Measurements from ENCODE around the gene KMT2B.
A peak's percentile ranks its signal among the peaks of the same experiment; 100 is the strongest.

KMT2B gene

DNA sequence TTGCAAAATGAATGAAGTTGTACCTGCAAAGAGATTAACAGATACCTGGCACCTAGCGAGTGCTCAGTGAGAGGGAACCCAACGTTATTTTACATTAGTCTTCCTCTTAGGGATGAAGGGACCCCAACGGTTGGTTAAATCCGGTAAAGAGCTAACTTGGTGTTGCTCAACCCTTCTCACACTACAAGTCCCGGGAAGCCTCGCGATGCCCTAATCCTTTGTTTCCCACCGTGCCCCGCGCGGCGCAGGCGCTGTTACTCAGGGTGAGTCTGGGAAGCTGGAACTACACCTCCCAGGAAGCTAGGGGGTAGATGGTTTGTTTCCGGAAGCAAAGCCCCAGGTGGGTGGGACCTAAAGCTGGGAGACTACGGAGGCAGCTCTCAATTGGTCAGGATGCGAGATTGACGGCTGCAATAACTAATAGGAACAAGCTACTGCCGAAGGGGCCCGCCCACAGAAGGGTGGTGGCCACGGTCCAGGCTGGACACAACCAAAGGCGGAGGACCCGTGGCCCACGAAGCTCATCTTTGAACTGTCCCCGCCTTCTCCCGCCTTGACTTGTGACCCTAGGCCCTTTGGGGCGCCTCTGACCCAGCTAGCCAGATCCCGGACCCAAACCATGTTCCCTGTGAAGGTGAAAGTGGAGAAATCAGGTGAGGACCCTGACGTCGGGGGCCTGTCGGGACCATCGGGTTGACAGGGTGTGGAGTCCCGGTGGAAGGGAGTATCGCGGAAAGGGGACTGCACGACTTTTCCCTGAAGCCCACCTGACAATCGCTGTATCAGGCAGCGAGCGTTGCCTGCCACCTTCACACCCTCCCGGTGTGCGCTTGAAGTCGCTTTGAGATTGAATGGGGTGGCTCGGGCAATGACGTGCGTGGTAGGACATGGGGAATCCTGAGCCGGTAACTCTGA, 30.6 kb downstream of the KMT2B start, which contains the start of gene LIN37:
LIN37 (plus strand) TSS at position 471 of the 915 bp plus-strand sequence; CDS start at position 620, 149 bp downstream.
- H3K27me3 Mint-ChIP-seq: no peaks in the 10 kb centered on the region
- H3K27ac Mint-ChIP-seq: peak within 1 kb of the TSS; percentile 86
- no peaks in the 10 kb centered on the region for H3K9me3 Mint-ChIP-seq
- peaks cover 64% of the 10 kb centered on the region for H3K4me1 Mint-ChIP-seq (ENCODE audit: low read depth)
- intact Hi-C loops (cut with micrococcal nuclease): loop anchor here (1.0 to 10.0 kb wide), 6 partner anchors 10 to 304 kb away; partner anchors contain the start of genes COX6B1, ETV2, HCST and NFKBID
- peaks cover 71% of the 10 kb centered on the region for H3K36me3 Mint-ChIP-seq (ENCODE audit: low read depth)
- H3K4me3 Mint-ChIP-seq: peak within 1 kb of the TSS; percentile 92

- H3K27ac Mint-ChIP-seq: peak overlapping the region; percentile 86
- intact Hi-C loops (cut with micrococcal nuclease): no loop called here
- H3K27me3 Mint-ChIP-seq: peaks cover 11% of the 10 kb centered on the region
- H3K9me3 Mint-ChIP-seq: no peaks in the 10 kb centered on the region
- H3K36me3 Mint-ChIP-seq (ENCODE audit: low read depth): peaks cover 73% of the 10 kb centered on the region
- H3K4me1 Mint-ChIP-seq (ENCODE audit: low read depth): peaks cover 58% of the 10 kb centered on the region
- H3K4me3 Mint-ChIP-seq: no peak overlapping the region
Observed at GRCh38 chr19:35750167-35750566, 32.4 kb downstream of the KMT2B start.

DNA sequence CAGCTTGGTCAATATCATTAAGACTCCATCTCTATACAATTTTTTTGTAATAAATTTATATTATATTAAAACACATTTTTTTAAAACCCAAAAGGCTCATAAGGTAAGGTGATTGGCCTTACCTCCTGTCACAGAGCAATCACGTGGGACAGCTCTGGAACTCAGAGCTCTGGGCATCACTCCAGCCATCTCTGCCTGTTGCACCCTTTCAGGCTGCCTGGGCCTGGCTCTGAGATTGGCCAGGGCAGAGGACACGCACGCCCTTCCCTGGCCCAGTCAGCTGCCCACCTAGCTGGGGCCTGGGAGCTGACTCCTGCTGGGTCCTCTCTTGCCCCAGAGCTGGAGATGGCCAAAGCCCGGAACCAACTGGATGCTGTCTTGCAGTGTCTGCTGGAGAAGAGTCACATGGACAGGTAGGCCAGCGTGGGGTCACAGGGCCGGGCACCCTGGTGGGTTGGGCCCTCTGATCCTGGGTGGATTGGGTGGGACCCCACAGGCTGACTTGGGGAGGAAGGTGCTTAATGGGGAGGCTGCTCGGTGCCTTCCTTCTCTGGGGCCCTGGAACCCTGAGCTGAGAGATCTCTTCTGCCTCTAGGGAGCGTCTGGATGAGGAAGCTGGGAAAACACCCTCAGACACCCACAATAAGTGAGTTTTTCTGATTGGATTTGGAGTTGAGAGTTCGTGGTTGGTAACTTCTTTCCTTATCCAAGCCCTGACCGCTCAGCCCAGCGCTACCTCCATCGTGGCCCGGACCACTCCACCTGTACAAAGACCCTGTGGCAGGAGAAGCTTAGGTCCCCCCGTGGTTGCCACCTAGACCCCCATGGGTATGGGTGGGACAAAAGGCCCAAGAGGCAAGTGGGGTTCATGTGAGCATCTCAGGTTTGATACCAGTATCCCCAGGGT, 34.3 kb downstream of the KMT2B start:
- no peak overlapping the region for H3K27ac Mint-ChIP-seq
- H3K4me3 Mint-ChIP-seq: no peak overlapping the region
- H3K4me1 Mint-ChIP-seq (ENCODE audit: low read depth): peaks cover 58% of the 10 kb centered on the region
- H3K36me3 Mint-ChIP-seq (ENCODE audit: low read depth): peaks cover 65% of the 10 kb centered on the region
- intact Hi-C loops (cut with micrococcal nuclease): no loop called here
- peaks cover 29% of the 10 kb centered on the region for H3K27me3 Mint-ChIP-seq
- H3K9me3 Mint-ChIP-seq: no peaks in the 10 kb centered on the region

GRCh38 chr19:35752746-35753350, 35.0 kb downstream of the KMT2B start:
- Mint-ChIP-seq H3K36me3 (ENCODE audit: low read depth) (peaks cover 64% of the 10 kb centered on the region), H3K4me1 (ENCODE audit: low read depth) (peaks cover 60% of the 10 kb centered on the region), H3K27me3 (peaks cover 30% of the 10 kb centered on the region), H3K4me3 (no peak overlapping the region), H3K9me3 (no peaks in the 10 kb centered on the region), H3K27ac (no peak overlapping the region)
- intact Hi-C loops (cut with micrococcal nuclease): no loop called here

DNA sequence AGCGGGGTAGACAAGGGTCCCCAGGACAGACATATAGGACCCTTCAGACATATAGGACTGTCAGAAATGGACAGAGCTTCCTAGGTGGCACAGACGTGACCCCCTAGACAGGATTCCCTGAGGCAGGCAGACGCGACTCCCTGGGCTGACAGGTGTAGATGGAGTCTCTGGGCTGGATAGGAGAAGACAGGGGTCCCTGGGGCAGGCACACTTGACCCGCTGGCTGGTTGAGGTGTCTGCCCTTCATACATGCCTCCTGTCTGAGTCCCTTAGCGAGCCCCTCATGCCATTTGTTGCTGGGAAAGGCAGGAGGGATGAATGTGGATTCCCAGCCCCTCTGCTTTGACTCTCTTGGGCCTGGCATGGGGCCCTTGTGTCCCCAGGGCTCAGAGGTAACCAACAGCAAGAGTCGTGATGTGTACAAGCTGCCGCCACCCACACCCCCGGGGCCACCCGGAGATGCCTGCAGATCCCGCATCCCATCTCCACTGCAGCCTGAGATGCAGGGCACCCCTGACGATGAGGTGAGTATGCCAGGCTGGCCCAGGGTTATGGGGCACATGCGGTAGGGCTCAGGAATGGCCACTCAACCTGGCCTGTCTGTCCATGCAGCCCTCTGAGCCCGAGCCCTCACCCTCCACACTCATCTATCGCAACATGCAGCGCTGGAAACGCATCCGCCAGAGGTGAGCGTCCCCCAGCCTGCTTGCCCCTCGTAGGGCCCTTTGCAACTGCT, 36.0 kb downstream of the KMT2B start:
- H3K27ac Mint-ChIP-seq: no peak overlapping the region
- peaks cover 63% of the 10 kb centered on the region for H3K36me3 Mint-ChIP-seq (ENCODE audit: low read depth)
- H3K27me3 Mint-ChIP-seq: peaks cover 30% of the 10 kb centered on the region
- intact Hi-C loops (cut with micrococcal nuclease): no loop called here
- H3K4me3 Mint-ChIP-seq: no peak overlapping the region
- H3K4me1 Mint-ChIP-seq (ENCODE audit: low read depth): peaks cover 57% of the 10 kb centered on the region
- no peaks in the 10 kb centered on the region for H3K9me3 Mint-ChIP-seq

DNA sequence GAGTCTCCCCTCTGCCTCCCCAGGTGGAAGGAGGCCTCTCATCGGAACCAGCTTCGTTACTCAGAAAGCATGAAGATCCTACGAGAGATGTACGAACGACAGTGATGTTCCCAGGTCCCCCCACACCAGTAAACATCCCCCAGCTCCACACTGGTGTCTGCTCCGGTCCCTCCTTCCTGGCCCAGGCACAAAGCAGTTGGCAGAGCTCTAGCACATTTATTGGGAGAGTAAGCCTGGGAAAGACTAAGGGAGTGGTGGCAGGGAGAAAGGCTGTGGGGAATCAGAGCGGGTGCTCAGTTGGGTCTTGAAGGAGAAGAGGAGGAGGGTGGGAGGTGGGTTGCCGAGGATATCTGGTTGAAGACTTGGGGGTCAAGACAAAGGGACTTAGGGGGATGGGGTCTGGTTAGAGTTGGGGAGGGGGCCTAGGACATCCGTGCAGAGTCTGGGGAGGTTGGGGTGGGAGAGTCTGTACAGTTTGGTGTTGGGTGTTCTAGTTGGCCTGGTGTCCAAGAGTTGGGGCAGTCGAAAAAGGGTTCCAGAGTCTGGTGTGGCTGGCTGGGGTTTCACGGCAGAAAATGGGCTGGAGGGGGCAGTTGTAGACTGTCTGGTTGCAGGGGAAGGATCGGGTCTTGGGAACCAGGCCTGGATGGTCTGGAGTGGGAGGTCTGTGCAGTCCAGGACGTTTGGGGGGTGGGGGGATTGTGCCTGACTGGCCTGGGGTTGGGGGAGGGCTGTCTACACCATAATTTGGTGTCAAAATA, 36.7 kb downstream of the KMT2B start:
- peak overlapping the region; percentile 51 for H3K4me3 Mint-ChIP-seq
- H3K27me3 Mint-ChIP-seq: peaks cover 30% of the 10 kb centered on the region
- H3K36me3 Mint-ChIP-seq (ENCODE audit: low read depth): peaks cover 68% of the 10 kb centered on the region
- H3K9me3 Mint-ChIP-seq: no peaks in the 10 kb centered on the region
- H3K4me1 Mint-ChIP-seq (ENCODE audit: low read depth): peaks cover 57% of the 10 kb centered on the region
- H3K27ac Mint-ChIP-seq: peak overlapping the region; percentile 25
- intact Hi-C loops (cut with micrococcal nuclease): no loop called here

DNA sequence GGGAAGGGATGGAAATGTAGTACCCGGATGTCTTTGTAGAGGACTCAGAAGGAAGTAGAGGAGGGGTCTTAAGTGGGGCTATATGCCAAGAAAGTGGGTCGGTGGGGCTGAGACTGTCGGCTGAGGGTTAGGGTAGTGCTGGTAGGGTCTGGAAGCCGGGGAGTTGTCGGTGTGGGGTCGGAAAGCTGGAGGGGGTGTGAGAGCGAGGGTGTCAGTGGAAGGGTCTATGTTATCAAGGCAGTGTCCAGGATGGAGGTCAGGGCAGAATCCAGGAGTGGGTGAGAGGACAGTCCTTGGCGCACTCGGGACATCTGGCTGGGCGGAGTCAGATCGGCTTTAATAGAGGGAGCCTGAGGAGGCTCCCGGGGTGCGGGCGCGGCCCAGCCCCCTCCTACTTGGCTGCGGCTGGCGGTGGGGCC, 37.3 kb downstream of the KMT2B start:
- H3K4me3 Mint-ChIP-seq: peak overlapping the region; percentile 51
- intact Hi-C loops (cut with micrococcal nuclease): no loop called here
- H3K36me3 Mint-ChIP-seq (ENCODE audit: low read depth): peaks cover 68% of the 10 kb centered on the region
- peaks cover 30% of the 10 kb centered on the region for H3K27me3 Mint-ChIP-seq
- H3K27ac Mint-ChIP-seq: peak overlapping the region; percentile 25
- no peaks in the 10 kb centered on the region for H3K9me3 Mint-ChIP-seq
- H3K4me1 Mint-ChIP-seq (ENCODE audit: low read depth): peaks cover 54% of the 10 kb centered on the region

- Mint-ChIP-seq H3K27ac (peak overlapping the region; percentile 88), H3K36me3 (ENCODE audit: low read depth) (peaks cover 71% of the 10 kb centered on the region), H3K9me3 (no peaks in the 10 kb centered on the region), H3K27me3 (peaks cover 30% of the 10 kb centered on the region), H3K4me1 (ENCODE audit: low read depth) (peaks cover 50% of the 10 kb centered on the region), H3K4me3 (peak overlapping the region; percentile 91)
- intact Hi-C loops (cut with micrococcal nuclease): no loop called here
Observed at GRCh38 chr19:35755550-35756376, 38.0 kb downstream of the KMT2B start.

DNA sequence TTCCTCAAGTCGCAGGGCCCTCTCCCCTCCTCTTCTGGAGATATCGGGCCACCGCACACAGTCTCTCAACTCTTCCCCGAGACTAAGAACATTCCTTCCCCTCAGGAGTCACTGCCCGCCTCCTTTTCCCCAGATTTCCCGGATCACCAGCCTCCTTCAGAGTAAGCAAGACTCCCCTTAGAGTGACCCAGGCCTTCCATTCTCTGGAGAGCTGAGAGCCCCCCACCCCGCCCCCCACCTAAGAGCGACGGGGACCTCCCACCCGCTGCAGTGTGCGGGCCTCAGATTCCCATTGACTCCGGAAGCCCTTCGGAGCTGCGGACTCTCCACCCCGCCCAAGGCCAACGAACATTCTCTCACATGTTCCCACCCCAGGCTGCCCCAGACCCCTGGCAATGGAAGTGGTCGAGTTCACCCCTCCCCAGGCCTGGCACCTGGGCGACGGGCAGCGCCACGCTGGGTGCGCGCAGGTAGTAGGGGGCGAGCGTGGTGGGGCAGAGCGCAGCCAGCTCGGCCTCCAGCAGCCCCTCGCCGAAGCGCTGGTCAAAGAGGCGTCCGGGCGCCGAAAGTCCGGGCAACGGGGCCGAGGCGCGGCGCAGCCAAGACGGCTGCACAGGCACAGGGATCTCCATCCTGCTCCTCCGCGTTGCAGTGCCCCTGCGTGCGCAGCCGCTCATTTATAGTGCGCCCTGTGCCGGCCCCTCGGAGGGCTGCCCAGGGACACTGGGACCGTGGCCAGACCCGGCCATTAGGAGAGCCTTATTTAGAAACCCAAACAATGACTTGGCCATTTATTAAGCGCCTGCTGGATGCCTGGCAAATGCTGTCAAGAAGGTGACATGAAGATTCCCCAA, 38.8 kb downstream of the KMT2B start, which contains the start of gene HSPB6:
HSPB6 (minus strand) TSS at position 653 of the 854 bp plus-strand sequence; CDS start at position 632, 21 bp downstream.
- peak within 1 kb of the TSS; percentile 91 for H3K4me3 Mint-ChIP-seq
- peaks cover 30% of the 10 kb centered on the region for H3K27me3 Mint-ChIP-seq
- intact Hi-C loops (cut with micrococcal nuclease): no loop called here
- peaks cover 50% of the 10 kb centered on the region for H3K4me1 Mint-ChIP-seq (ENCODE audit: low read depth)
- H3K9me3 Mint-ChIP-seq: no peaks in the 10 kb centered on the region
- H3K36me3 Mint-ChIP-seq (ENCODE audit: low read depth): peaks cover 76% of the 10 kb centered on the region
- peak within 1 kb of the TSS; percentile 88 for H3K27ac Mint-ChIP-seq

- intact Hi-C loops (cut with micrococcal nuclease): no loop called here
- Mint-ChIP-seq H3K27me3 (peaks cover 30% of the 10 kb centered on the region), H3K36me3 (ENCODE audit: low read depth) (peaks cover 77% of the 10 kb centered on the region)
Observed at GRCh38 chr19:35757231-35757748, 39.5 kb downstream of the KMT2B start.

More at GRCh38 chr19:35757231-35757748, 39.5 kb downstream of the KMT2B start:
- H3K9me3 Mint-ChIP-seq: no peaks in the 10 kb centered on the region
- peak overlapping the region; percentile 91 for H3K4me3 Mint-ChIP-seq
- H3K27ac Mint-ChIP-seq: peak overlapping the region; percentile 88
- H3K4me1 Mint-ChIP-seq (ENCODE audit: low read depth): peaks cover 45% of the 10 kb centered on the region

Data from dendritic cell treated with granulocyte-macrophage colony-stimulating factor and Interleukin-4, amounts not matched to agents 40 ng/mL and 50 ng/mL, for 4 days (primary cell).